ENCODE results near the gene JUNB. TPM values are rescaled to one million over a fixed set of nuclear protein-coding genes. Genes with fewer than 3 reads are reported as not detected.
A peak's percentile ranks its signal among the peaks of the same experiment; 100 is the strongest.

JUNB gene
- total RNA-seq, 1 donor from 2014 or later, result 1,161 TPM

DNA sequence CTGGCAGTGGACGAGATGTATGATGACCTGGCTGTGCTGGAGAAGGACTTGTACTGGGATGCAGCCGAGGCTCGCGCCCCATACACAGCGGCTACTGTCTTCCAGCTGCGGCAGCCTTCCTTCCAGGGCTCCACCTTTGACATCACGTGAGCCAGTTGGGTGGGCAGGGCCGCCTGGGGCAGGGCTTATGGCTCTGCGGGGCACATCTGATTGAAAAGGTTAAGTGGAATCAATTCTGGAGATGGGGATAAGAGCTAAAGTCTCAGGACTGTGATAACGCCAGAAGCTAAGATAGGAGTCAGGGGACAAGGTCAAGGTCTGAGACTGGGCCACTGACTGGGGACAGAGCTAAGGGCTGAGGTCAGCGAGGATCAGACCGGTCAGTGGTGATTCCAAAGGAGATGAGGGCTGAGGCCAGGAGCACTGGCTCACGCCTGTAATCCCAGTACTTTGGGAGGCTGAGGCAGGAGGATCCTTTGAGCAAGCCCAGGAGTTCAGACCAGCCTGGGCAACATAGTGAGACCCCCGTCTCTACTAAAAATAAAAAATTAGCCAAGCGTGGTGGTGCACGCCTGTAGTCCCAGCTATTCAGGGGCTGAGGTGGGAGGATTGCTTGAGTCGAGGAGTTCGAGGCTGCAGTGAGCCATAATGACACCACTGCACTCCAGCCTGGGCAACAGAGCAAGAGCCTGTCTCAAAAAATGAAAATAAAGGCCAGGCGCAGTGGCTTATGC lies 35.0 kb upstream of the JUNB start:
- Histone ChIP-seq H3K4me1 (peaks cover 12% of the 10 kb centered on the region), H3K27ac (no peak overlapping the region), H3K4me3 (no peak overlapping the region), H3K9me3 (no peaks in the 10 kb centered on the region), H3K27me3 (no peaks in the 10 kb centered on the region), H3K36me3 (no peaks in the 10 kb centered on the region)
- DNase-seq (ENCODE audit: extremely low spot score in 2 of 2), result no peak
- TF ChIP-seq, protein P1, sequence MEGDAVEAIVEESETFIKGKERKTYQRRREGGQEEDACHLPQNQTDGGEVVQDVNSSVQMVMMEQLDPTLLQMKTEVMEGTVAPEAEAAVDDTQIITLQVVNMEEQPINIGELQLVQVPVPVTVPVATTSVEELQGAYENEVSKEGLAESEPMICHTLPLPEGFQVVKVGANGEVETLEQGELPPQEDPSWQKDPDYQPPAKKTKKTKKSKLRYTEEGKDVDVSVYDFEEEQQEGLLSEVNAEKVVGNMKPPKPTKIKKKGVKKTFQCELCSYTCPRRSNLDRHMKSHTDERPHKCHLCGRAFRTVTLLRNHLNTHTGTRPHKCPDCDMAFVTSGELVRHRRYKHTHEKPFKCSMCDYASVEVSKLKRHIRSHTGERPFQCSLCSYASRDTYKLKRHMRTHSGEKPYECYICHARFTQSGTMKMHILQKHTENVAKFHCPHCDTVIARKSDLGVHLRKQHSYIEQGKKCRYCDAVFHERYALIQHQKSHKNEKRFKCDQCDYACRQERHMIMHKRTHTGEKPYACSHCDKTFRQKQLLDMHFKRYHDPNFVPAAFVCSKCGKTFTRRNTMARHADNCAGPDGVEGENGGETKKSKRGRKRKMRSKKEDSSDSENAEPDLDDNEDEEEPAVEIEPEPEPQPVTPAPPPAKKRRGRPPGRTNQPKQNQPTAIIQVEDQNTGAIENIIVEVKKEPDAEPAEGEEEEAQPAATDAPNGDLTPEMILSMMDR (IDR thresholded peaks at IDR 0.05), result no peak
- no peak for TF ChIP-seq POLR2AphosphoS5 (IDR thresholded peaks at IDR 0.05; ENCODE audit: insufficient read depth in 1 of 2, low read depth in 1 of 2)
- TF ChIP-seq POLR2A (IDR thresholded peaks at IDR 0.05), result no peak
- intact Hi-C loops (cut with DNase I), result no loop called here

DNA sequence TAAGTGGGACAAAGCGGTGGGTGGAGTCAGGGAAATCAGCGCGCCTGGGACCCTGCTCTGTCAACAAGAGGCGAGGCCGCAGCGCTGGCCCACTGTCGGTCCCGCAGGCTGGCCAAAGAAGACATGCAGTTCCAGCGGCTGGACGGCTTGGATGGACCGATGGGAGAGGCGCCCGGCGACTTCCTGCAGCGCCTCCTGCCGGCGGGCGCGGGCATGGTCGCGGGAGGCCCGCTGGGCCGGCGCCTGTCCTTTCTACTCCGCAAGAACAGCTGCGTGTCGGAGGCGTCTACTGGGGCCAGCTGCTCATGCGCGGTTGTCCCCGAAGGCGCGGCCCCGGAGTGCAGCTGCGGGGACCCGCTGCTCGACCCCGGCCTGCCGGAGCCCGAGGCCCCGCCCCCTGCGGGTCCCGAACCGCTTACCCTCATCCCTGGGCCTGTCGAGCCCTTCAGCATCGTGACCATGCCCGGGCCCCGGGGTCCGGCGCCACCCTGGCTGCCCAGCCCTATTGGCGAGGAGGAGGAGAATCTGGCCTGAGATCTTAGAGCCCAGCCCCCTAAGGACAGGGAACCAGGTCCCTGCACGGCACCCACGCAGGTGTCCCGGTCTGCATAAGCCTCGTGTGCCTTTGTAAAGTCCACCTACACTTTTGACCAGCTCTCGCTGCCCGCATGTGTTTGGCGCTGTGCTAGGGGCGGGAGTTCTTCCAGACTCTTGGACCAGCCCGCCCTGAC lies 33.6 kb upstream of the JUNB start:
- peaks cover 0 to 2% of the 10 kb centered on the region in 2 donors for H3K36me3 ChIP-seq
- peak overlapping the region; percentile 37 for H3K27ac ChIP-seq
- H3K4me1 ChIP-seq, result peaks cover 12% of the 10 kb centered on the region
- H3K9me3 ChIP-seq, result no peaks in the 10 kb centered on the region
- DNase-seq (ENCODE audit: extremely low spot score in 2 of 2), result no peak
- TF ChIP-seq POLR2AphosphoS5 (IDR thresholded peaks at IDR 0.05; ENCODE audit: insufficient read depth in 1 of 2, low read depth in 1 of 2) (peak in 1 of 2 donors; percentile 15), POLR2A (IDR thresholded peaks at IDR 0.05) (no peak)
- TF ChIP-seq, protein P1 (IDR thresholded peaks at IDR 0.05), result peak; percentile 64 to 80 (median 75)
- peak overlapping the region; percentile 33 to 37 for H3K4me3 ChIP-seq
- H3K27me3 ChIP-seq, result no peaks in the 10 kb centered on the region
- intact Hi-C loops (cut with DNase I), result no loop called here

DNA sequence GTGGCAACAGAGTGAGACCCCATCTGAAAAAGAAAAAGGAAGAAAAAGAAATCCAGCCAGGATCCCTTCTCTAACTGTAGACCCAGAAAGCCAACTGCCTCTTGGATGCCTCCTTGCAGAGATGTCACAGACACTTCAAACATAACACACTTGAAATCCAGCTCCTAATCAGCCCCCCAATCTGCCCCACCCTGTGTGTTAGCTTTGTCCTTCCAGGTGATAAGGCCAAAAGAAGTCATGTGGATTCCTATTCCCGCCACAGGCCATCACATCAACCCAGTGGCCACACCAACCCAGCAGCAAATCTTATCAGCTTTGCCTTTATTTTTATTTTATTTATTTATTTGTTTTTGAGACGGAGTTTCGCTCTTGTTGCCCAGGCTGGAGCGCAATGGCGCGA lies 31.6 kb upstream of the JUNB start:
- H3K27ac ChIP-seq, result no peak overlapping the region
- intact Hi-C loops (cut with DNase I), result no loop called here

DNA sequence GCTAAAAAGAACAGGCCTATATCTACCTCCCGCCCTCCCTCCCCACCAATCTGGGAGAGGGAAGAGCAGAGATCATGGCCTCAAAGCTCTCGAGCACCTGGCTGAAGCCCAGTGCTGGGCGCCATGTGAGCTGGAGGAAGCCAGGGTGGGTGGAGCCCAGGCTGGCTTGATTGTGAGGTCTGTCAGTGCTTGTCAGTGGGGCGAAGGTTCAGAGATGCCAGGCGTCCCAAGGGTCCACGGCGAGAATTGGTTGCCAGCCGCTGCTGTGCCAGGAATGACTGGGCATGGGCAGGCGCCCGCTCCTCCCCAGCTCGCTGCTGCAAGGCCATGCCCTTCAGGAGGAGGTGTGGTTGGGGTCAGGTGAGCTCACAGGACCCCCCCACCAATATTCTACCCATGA lies 28.2 kb upstream of the JUNB start:
- H3K27ac ChIP-seq, result no peak overlapping the region
- no peaks in the 10 kb centered on the region for H3K27me3 ChIP-seq
- intact Hi-C loops (cut with DNase I), result no loop called here
- H3K36me3 ChIP-seq, result peaks cover 0 to 9% of the 10 kb centered on the region in 2 donors
- H3K9me3 ChIP-seq, result no peaks in the 10 kb centered on the region
- no peak overlapping the region for H3K4me3 ChIP-seq
- DNase-seq (ENCODE audit: extremely low spot score in 2 of 2), result no peak
- no peak for TF ChIP-seq POLR2A (IDR thresholded peaks at IDR 0.05)
- TF ChIP-seq, protein P1 (IDR thresholded peaks at IDR 0.05), result no peak
- TF ChIP-seq POLR2AphosphoS5 (IDR thresholded peaks at IDR 0.05; ENCODE audit: insufficient read depth in 1 of 2, low read depth in 1 of 2), result no peak
- H3K4me1 ChIP-seq, result peaks cover 12% of the 10 kb centered on the region

More for the DNA sequence above, 31.6 kb upstream of the JUNB start:
- TF ChIP-seq, protein P1 (IDR thresholded peaks at IDR 0.05), result no peak
- no peak for TF ChIP-seq POLR2AphosphoS5 (IDR thresholded peaks at IDR 0.05; ENCODE audit: insufficient read depth in 1 of 2, low read depth in 1 of 2)
- no peak for TF ChIP-seq POLR2A (IDR thresholded peaks at IDR 0.05)
- DNase-seq (ENCODE audit: extremely low spot score in 2 of 2), result no peak
- H3K36me3 ChIP-seq, result peaks cover 0 to 9% of the 10 kb centered on the region in 2 donors
- H3K9me3 ChIP-seq, result no peaks in the 10 kb centered on the region
- H3K4me3 ChIP-seq, result no peak overlapping the region
- H3K27me3 ChIP-seq, result no peaks in the 10 kb centered on the region
- peaks cover 12% of the 10 kb centered on the region for H3K4me1 ChIP-seq
